Hepatocyte (in vitro differentiated cells): Measurements from ENCODE around the gene TTC39A.

Experiments
- CTCF ChIP-seq: fragments of 200-600 bp; sonication (generic); IDR thresholded peaks from 2 replicates; pipeline ENCODE4 v1.5.1; 2016; ENCODE audit warnings: antibody characterized with exemption, mild to moderate bottlenecking; ENCODE audit not compliant: poor library complexity
- EZH2 ChIP-seq: fragments of 200-600 bp; sonication (generic); IDR thresholded peaks from 2 replicates; pipeline ENCODE4 v1.6.1; 2016; ENCODE audit warnings: antibody characterized with exemption, mild to moderate bottlenecking, borderline replicate concordance

GRCh38 chr1:51302746-51303145 lies 27.6 kb downstream of the TTC39A start:
- no peak for TF ChIP-seq CTCF
- TF ChIP-seq EZH2, result no peak
